Measurements from ENCODE around the gene ZNF534.
"Not testable (repeated sequence)": the region's sequence is repeated elsewhere in the genome, so short reads cannot be mapped to it uniquely, and the experiment has no call there.

ZNF534 gene

DNA sequence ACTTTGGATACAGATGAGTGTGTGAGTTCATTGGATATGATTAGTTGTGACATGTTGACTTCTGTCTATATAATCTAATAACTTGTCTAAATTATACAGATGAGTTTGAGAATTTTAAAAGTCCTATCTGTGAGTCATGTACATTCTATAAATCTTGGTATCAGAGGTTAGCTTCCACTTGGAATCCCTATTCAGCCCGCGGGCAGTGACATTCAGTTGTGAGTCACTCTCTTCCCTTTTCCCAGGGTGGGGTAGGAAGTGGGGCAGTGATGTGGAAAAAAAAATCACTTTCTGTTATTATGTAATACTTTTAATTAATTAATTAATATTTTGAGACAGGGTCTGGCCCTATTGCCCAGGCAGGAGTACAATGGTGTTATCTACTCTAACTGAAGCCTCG, 65.6 kb downstream of the ZNF534 start:
- no peak for DNase-seq

DNA sequence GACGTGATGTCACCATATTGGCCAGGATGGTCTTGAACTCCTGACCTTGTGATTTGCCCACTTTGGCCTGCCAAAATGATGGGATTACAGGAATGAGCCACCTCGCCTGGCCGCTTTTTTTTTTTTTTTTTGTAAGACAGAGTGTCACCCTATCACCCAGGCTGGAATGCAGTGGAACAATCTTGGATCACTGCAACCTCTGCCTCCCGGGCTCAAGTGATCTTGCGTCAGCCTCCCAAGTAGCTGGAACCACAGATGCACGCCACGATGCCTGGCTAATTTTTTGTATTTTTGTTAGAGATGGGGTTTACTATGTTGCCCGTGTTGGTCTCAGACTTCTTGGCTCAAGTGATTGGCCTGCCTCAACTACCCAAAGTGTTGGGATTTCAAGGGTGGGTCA, 69.6 kb downstream of the ZNF534 start:
- no peak for DNase-seq

DNA sequence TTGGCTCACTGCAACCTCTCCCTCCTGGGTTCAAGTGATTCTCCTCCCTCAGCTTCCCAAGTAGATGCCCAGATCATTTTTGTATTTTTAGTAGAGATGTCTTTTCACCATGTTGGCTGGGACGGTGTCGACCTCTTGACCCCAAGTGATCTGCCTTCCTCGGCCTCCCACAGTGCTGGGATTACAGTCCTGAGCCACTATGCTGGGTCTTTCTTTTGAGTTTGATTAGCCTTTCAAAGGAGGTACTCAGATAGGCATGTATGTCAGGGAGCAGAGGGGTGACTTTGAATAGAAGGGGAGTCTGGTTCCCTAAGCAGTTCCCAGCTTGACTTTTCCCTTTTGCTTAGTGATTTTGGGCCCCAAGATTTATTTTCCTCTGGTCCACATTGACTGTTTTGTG, 71.5 kb downstream of the ZNF534 start:
- not testable (repeated sequence) for DNase-seq

DNA sequence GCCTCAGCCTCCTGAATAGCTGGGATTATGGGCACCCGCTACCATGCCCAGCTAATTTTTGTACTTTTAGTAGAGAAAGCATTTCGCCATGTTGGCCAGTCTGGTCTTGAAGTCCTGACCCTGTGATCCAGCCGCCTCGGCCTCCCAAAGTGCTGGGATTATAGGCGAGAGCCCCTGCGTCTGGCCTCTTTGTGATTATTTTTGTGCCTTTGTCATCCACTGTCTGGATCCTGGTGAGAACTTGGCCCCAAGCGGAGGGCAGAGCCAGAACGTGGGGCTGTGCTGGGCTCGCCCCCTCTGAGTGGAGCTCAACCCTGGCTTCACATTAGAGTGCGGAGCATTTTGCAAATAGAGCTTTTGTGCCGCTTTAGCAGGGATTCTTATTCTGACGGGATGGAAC, 72.0 kb downstream of the ZNF534 start:
- DNase-seq: not testable (repeated sequence)
